ENCODE measurements around the gene NPLOC4.

The NPLOC4 gene

DNA sequence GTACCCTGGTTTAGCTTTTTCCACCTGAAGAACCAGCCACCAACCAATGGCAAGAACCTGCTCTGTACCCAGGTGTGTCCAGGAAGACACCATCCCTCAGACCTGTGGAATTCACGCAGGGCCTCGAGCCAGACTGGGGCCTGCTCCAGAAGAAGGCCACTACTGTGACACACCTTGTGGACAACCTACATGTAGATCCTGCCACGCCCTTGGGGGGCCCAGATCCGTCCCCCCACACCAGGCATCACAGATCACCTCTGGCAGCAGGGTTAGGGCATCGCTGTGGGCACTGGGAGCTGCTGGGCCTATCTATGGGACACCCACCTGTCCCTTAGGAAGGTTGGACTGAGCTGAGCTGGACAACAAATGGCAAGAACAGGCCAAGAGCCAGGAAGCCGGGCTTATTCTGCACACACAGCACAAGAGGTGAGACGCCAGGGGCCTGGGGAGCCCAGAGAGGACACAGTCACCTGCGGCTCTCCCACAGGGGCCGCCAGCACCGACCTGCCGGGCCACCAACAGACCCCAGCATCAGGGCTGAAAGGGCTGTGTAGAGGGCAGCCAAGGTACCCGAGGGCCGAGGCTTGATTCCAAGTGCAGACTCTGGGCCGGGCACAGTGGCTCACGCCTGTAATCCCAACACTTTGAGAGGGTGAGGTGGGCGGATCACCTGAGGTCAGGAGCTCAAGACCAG lies 92.5 kb downstream of the NPLOC4 start:
- DNase-seq, result no peak

DNA sequence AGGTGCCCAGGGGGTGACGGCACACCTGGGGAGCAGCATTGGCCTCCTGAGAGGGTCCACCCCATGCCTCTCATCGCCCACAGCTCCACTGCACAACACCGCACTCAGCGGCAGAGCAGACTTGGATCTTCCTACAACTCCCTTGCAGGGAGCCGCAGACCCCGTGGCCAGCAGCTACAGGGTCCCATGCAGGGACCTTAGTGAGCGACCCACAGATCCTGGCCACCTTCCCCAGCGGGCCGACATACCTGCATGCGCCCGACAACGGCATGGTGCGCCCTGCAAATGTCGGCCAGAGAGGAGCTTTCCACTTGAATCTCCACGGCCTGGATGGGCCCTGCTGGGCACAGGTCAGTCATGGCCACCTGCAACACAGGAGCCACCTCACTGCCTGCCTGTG lies 93.2 kb downstream of the NPLOC4 start:
- no peak for DNase-seq

DNA sequence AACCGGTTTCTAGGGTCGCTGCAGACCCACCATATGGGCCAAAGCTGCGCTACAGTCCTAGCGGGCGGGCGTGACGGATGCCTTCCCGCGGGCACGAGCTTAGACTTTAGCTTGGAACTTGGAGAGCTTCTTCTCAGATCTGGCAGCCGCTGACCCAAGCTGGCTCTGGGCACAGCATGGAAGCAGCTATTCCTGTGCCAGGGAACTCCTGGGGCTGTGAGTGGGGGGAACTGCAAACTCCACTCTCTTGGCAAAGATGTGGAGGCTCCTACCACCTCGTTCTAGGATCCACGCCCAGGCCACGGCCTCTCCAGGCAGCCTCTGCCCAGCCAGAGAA lies 93.6 kb downstream of the NPLOC4 start:
- DNase-seq, result no peak

DNA sequence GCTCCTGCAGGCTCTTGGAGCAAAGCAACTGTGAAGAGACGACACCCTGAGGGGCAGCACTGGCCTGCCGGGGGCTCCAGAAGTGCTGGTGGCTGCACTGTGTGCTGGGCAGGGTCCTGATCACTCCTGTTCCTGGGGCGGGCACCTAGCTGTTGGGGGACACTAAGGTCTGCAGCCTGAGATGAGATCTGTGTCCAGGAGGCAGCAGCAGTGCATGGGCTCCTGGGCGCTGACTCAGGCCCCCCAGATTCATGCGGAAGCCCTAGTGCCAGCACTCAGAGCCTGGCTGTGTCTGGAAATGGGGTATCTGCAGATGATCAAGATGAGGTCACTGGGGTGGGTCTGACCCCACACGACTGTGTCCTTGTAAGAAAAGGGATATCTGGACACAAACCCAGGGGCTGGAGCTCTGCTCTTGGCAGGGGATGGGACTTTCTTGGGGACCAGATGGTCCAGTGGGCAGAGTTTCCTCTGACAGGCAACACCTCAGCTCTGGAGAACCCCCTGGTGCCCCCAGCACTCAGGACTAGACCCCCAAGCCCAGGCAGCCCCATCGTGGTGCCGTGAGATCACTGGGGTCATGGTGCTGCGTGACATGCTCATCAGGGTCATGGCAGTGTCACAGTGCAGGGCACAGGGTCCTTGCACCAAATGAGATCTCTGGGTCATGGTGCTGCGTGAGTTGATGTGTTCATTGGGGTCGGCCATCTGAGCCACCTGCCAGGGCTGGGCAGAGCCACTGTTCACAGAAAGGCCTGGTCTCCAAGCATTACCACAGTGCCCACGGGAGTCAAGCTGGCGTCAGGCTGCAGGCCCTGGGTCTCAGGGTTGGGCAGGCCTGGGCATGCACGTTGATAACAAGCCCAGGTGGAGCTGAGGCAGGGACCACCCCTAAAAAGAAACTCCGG lies 94.2 kb downstream of the NPLOC4 start:
- DNase-seq, result no peak

DNA sequence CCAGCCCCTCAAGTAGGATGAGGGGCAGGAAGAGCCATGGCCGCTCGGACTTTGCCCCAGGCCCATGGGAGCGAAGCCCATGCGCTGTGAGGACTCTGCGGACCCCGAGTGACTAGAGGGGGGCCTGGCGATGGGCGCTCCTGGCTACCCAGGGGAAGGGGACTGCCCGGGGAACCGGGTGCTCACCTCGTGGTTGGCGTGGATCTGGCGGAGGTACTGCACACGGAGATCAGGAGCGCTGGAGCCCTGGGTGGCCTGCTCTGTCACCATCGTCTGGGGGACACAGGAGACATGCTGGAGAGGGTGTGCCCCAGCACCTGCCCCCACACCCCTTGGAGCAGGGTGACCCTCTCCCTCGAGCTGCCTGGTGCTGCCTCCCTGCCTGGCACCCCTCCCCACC lies 95.8 kb downstream of the NPLOC4 start:
- no peak for DNase-seq

DNA sequence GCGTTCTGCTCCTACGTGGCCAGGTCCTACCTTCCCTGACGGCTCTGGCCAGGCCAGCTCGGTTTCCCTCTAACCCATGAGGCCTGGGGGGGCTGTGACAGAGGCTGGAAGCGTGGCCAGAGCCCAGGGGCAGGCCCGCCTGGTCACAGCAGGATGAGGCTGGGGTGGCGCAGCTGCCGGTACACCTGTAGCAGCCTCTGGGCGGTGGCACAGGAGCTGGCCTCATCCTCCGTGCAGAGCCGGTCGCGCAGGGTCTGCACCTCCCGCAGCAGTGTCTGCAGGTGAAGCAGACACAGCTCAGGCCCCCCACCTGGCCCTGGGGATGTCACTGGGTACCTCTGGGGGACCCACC lies 96.3 kb downstream of the NPLOC4 start:
- DNase-seq, result no peak

DNA sequence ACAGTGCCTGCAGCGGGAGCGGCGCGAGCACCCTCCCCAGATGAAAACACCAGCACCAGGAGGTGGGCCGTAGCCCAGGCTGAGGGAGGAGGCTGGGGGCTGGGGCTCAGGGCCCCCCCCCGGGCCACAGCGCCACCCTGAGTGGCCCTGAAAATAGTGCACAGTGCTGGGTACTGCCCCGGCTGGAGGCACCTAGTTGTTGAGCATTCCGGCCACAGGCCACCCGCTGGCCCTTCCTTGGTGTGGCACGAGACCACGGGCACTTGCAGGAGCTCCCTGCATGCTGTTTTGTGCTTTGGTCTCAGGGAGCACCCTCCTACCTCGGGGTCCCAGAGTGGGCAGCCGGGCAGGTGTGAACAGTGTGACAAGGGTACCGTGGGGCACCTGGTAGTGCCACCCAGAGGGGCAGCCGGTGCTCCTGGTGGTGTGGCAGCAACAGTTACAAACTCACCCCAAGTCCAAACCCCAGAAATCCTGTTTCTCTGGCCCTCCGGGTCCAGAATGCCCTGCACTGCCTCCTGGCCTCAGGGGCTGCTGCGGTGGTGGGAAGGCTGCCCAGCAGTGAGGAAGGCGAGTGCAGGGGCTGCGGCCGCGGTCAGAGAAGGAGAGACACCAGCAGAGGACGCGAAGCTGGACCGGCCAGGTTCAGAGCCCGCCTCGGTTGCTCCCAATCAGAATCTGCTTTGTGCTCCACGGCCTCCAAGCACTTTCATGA lies 96.8 kb downstream of the NPLOC4 start:
- no peak for DNase-seq

DNA sequence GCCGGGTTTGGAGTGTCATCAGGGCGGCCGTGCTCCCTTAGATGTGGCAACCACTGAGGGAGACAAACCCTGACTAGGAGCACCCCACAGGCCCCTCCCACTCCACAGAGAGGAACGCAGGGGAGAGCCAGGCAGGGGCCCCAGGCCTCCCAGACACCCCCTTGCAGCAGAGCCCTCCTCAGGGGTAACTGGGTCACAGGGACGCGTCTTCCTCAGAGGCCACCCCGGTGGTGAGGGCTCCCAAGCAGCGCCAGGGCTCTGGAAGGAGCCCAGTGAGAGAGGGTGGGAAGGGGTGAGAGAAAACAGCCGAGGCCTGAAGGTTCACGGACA lies 97.4 kb downstream of the NPLOC4 start:
- DNase-seq, result peak; percentile 57

DNA sequence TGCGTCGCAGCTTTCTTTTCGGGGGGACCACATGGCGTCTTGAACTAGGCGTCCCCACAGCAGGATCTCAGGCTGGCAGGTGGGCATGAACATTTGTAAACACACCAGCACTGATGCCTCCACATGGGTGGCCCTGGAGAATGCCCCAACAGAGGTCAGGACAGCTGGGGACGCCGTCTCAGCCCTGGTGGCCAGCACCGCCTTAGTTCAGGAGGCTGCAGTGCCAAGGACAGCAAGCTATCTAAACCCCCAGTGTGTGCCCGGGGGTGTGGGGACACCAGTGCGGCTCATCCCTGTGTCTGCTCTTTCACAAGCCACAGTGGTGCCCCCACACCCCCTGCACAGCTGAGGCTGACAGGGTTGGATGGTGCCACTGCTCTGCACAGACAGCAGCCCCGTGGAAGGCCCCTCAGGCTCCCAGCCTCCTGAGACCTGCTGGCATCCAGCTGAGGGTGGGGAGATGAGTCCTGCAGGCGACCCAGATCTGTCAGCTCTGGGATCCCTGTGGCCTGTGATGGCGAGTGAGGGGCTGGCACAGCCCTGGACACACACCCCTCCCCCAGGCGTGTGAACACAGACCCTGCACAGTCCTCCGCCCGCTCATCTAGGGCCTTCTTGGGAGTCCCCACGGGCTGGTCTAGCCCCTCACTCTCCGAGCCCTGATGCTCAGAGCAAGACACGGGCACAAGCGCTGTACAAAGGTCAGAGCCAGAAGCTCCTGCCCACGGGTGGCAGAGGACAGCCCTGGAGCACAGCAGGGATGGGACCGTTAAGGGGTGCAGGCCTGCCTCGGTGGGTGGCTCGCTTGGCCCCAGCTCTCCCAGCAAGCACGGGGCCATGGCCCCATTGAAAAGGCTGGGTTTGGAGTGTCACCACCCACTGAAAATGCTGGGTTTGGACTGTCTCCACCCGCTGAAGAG lies 98.0 kb downstream of the NPLOC4 start:
- peak; percentile 94 for DNase-seq

DNA sequence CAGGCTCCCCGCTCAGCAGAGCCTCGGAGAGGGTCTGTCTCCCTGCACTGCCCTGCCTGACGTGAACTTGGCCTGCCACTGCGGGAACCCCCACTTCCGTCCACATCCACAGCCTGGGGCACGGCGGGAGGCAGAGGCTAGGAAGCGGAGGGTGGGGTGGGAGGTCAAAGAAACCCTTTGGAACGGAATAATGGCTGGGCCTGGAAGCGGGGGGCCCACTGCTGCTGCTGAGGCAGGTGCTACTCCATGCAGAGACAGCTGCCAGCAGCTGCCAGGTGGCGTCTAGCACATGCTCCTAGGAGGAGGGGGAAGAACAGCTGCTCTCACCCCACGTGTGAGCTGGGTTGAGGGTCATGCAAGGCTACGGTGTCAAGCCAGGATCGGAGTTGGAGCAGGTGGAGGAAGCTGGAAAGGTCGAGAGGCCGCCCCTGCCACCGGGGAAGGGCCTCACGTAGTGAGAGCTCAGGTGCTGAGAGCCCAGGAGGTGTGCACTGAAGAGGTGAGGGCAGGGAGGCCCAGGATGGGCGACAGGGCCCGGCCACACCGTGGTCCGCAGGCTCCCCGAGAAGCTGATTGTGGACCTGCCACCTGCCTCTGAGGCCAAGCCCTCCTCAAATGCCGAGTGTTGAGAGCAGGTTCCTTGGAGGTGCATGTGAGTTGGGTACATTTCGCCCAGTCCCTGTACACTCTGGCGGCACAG lies 98.9 kb downstream of the NPLOC4 start:
- peak; percentile 87 for DNase-seq

DNA sequence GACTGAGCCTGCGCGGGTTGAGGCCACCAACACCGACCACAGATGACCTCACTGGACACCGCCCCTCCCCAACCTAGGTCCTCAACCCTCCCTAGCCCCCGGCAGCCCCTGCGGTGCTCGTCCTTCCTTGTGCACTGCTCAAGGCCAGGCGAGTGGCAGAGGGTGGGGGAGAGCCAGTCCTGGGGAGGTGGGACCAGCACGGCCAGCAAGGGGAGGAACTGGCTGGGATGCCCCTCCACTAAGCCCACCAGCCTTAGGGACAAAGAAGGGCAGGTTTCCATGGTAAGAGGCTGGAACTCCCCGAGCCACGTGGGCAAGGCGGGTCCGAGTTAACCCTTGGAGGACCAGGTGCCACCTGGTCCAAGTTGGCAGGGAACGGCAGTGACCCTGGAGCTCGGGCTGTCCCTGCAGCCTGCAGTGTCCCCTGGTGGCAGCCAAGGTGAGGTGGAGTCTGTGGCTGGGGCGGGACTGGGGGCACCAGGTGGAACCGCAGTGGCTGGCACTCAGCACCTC lies 99.5 kb downstream of the NPLOC4 start:
- DNase-seq, result peak; percentile 90

DNA sequence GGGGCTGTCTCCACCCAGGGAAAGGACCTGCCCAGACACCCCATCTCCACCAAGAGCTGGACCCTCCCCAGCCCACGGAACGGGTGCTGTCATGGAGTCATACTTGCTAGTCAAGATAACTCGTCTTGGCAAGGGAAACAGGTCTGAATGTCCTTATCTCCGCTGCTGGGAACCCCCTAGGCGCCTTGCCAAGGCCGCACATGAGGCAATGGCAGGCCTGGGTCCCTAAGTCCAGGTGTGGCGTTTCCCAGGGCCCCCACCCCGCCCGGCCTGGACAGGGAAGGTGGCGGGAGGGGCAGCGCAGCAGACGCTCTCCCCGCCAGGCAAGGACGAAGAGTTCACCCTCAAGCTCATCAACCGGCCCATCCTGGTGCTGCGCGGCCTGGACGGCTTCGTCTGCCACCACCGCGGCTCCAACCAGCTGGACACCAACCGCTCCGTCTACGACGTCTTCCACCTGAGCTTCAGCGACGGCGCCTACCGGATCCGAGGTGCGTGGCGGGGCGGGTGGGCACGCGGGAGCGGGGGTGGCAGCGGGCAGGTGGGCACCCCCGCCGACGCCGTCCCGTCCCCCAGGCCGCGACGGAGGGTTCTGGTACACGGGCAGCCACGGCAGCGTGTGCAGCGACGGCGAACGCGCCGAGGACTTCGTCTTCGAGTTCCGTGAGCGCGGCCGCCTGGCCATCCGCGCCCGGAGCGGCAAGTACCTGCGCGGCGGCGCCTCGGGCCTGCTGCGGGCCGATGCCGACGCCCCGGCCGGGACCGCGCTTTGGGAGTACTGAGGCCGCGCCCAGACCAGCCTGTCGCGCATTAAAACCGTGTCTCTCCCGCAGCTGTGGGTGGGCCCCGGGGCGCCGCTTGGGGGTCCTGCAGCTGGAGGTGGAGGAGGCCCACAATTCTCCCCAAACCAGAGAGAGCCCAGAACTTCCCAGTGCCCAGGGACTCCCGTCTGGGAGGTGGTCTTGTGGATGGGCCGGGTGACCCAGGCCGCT lies 100.3 kb downstream of the NPLOC4 start:
- DNase-seq, result peak; percentile 52

DNA sequence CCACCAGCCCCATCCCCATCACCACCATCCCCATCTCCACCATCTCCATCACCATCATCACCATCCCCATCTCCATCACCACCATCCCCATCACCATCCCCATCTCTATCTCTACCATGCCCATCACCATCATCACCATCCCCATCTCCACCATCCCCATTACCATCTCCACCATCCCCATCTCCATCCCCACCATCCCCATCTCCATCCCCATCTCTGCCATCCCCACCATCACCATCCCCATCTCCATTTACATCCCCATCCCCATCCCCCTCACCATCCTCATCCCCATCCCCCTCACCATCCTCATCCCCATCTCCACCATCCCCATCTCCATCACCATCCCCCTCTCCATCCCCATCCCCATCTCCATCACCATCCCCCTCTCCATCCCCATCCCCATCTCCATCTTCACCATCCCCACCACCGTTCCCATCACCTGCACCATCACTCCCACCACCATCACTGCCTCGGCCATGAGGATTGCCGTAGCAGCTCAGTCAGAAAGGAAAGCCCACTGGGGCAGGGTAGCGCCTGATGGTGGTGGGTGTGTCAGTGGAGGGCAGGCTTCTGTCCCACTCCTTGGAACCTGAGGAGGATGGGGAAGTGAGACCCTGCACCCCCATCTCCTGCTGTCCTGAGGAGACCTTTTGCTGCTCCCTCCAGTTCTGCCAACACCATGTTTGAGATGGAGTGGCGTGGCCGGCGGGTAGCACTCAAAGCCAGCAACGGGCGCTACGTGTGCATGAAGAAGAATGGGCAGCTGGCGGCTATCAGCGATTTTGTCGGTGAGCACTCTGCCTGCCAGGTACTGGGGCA lies 101.2 kb downstream of the NPLOC4 start:
- no peak for DNase-seq

DNA sequence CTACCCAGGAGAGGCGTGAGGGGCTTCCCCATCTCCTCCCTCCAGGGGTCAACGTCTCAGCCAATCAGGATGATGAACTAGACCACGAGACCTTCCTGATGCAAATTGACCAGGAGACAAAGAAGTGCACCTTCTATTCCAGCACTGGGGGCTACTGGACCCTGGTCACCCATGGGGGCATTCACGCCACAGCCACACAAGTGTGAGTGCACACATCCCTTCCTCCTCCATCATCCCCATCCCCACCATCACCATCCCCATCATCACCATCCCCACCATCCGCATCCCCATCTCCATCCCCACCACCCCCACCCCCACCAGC lies 101.9 kb downstream of the NPLOC4 start:
- no peak for DNase-seq

DNA sequence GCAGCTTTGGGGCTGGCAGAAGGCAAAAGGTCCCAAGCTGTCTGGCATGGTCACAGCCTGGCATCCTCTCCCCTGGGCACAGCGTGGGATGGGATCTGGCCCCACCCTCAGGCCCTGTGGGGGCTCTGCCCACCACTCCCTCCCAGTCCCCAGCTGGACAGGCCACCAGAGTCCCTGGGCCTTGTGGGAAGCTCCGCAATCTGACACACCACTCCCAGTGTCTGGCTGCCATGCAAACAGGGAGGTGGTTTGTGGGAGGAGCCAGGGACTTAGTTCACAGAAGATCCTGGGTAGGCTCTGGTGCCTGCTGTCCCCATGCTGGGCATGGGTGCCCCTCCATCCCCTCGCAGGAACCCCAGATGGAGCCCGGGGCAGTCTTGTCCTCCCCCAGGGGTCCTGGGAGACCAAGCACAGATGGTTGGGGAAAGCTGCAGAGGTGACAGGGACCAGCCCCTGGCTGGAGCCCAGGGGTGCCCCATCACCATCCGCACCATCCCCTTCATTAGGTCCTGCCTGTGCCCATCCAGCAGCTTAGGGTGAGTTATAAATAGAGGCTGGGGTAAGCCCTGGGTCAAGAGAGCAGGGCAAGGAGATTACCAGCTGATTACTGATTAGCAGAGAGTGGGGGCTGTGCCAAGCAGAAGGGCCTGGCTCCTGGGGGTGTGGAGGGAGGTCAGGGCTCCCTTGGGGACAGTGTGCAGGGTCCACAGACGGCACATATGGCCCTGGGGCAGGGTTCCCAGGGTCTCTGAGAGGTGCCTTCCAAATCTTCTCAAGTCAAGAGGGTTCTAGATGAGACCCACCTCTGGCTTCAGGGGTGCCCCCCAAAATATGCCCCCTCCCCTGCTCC lies 102.5 kb downstream of the NPLOC4 start:
- no peak for DNase-seq

DNA sequence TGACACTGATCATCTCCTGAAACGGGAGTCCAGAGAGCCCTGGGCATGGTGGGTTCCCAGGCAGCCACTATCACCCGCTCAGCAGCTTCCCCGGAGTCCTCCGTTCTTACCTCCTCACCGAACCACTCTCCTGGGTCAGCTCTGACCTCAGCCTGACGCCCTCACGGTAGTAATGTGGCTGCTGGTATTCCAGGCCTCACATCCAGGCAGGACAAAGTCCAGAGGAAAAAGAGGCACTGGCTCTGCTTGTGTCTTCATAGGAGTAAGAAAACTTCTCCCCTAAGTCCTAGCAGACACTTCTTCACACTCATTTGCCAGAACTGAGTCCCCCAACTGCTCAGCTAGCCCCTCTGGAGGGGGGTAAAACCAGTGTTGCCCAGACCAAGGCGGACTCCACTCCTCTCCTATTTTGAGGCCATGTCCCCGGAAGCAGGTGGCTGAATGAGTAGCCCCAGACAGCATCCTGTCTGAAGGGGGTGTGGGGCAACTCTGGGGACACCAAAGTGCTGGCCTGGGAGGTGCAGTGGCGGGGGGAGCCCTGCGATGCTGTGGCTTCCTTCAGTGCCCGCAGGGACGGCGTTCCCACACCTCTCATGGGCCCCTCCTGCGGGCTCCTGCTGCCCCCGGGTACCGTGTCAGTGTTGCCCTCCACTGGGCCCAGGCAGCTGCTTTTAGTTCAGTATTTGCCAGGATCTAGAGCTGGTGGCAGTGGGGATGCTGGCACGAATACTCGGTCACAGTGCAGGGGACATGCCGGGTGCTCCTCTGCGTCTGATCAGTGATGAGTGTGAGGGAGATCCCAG lies 103.4 kb downstream of the NPLOC4 start:
- no peak for DNase-seq

DNA sequence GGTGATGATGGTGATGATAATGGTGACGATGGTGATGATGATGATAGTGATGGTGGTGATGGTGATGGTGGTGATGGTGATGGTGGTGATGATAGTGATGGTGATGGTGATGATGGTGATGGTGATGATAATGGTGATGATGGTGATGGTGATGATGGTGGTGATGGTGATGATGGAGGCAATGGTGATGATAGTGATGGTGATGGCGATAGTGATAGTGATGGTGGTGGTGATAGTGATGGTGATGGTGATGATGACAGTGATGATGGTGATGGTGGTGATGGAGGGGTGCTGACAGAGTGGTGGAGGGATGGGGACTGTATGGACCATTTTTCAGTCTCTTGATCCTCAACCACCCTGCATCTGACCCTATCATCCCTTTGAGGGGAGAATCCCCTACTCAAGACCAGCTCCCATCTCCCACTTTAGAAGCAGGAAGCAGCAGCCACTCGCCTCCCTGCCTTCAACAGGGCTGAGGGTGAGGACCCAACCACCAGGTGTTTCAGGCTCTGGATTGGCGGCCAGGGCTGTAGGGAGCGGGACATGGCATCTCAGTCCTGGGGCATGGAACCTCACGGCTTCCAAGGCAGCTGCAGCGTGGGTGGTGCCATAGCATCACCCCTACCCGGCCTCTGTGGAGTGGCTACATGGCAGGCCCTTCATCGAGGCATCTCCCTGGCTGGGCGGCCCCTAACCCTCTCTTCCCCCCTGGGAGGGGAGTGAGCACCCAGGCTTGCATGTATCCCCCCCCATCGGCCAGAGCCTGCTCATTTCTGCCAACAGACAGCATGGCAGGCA lies 104.2 kb downstream of the NPLOC4 start:
- no peak for DNase-seq

Measured in eye (tissue), 1 donor.